ENCODE results near the gene MED12L.
"Not testable (repeated sequence)": the region's sequence is repeated elsewhere in the genome, so short reads cannot be mapped to it uniquely, and the experiment has no call there.

Gene MED12L

DNA sequence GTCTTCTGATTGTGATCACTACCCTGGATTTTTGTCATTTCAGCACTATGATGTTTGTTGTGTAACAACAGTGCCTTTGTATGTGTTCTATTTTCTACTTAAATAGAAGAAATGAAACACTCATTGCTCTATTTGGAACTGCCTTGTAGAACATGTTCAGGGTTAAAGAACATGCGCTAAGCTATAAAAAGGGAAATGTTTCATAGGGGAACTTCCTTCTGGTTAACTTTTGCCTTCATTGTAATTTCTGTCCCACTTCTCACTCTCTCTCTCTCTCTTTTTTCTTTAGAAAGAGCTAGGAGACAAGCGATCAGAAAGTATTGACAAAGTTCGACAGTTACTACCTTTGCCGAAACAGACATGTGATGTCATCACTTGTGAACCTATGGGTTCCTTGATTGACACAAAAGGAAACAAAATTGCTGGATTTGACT lies 299.3 kb downstream of the MED12L start, which contains the start of gene P2RY12:
TSS of gene P2RY12 (minus strand) at position 13 of the 434 bp plus-strand sequence. CDS start 45,908 bp downstream, outside the sequence.
- TF ChIP-seq Cebpa-rat (IDR thresholded peaks at IDR 0.05): no peak
- Histone ChIP-seq H3K4me2 (peak within 1 kb of the TSS; percentile 62), H3K9me3 (no peaks in the 10 kb centered on the region), H3K4me1 (peaks cover 40% of the 10 kb centered on the region), H3K27ac (peak within 1 kb of the TSS; percentile 8; the same call in 1 of the 2 replicates), H3K27me3 (no peaks in the 10 kb centered on the region), H3K4me3 (no peak within 1 kb of the TSS), H4K20me1 (no peaks in the 10 kb centered on the region), H3K36me3 (peaks cover 21% of the 10 kb centered on the region; the same call in 1 of the 2 replicates), H3K9ac (no peak within 1 kb of the TSS)

DNA sequence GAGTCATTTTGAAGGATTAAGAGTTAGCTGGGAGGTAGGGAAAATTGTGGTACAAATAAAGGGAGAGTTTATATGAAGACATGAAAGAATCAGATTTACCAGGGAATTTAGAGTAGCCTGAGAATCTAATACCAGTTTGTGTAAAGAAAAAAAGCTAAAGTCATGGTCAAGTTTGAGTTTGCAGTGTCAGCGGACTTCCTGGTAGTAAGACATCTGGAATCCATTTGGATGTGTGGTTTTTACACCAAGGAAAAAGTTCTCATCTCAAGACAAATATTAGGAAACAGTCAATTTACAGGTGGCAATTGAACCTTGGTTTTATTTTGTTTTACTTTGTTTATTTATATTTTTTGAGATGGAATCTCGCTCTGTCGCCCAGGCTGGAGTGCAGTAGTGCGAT lies 300.6 kb downstream of the MED12L start:
- H3K27me3 ChIP-seq: no peaks in the 10 kb centered on the region
- no peaks in the 10 kb centered on the region for H3K9me3 ChIP-seq
- no peak overlapping the region for H3K9ac ChIP-seq
- no peak overlapping the region for H3K4me3 ChIP-seq
- no peak for TF ChIP-seq Cebpa-rat (IDR thresholded peaks at IDR 0.05)
- no peaks in the 10 kb centered on the region for H4K20me1 ChIP-seq
- peaks cover 40% of the 10 kb centered on the region for H3K4me1 ChIP-seq
- H3K36me3 ChIP-seq: peaks cover 14% of the 10 kb centered on the region; the same call in 1 of the 2 replicates
- H3K4me2 ChIP-seq: no peak overlapping the region
- H3K27ac ChIP-seq: no peak overlapping the region

DNA sequence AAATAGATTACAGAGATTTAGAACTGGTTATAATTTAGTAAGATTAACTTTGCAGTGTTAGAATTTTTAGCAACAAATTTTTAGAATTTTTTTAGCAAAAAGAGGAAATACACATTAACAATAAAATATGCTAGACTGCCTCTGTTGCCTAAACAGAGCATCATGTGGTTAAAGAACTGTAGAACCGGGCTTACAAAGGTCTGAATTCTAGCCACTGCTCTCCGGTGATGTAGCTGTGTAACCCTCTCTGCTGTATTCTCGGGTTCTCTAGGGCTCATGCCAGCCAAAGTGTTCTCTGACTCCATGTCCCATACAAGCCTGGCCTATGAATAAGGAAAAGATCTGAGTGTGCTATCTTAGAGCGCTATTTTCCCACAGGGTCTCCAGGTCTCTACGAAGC lies 302.0 kb downstream of the MED12L start:
- peak overlapping the region; percentile 60 for H3K4me2 ChIP-seq
- no peaks in the 10 kb centered on the region for H3K9me3 ChIP-seq
- no peaks in the 10 kb centered on the region for H3K27me3 ChIP-seq
- H3K27ac ChIP-seq: peak overlapping the region; percentile 18; the same call in 1 of the 2 replicates
- H4K20me1 ChIP-seq: no peaks in the 10 kb centered on the region
- TF ChIP-seq Cebpa-rat (IDR thresholded peaks at IDR 0.05): no peak
- peaks cover 12% of the 10 kb centered on the region; the same call in 1 of the 2 replicates for H3K36me3 ChIP-seq
- no peak overlapping the region for H3K9ac ChIP-seq
- H3K4me1 ChIP-seq: peaks cover 39% of the 10 kb centered on the region
- no peak overlapping the region for H3K4me3 ChIP-seq

DNA sequence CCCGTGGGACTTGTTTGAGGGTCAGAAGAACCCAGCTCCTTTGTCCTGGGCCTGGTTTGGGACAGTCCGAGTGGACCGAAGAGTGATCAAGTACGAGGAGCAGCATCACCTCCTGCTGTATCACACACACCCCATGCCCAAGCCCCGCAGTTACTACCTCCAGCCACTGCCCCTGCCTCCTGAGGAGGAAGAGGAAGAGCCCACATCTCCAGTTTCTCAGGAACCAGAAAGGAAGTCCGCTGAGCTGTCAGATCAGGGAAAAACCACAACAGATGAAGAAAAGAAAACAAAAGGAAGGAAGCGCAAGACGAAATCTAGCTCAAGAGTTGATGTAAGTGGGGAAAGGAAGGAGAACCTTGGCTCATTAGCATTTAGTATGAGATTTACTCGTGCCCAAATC lies 302.4 kb downstream of the MED12L start:
- peaks cover 12% of the 10 kb centered on the region; the same call in 1 of the 2 replicates for H3K36me3 ChIP-seq
- H3K9ac ChIP-seq: no peak overlapping the region
- no peaks in the 10 kb centered on the region for H3K9me3 ChIP-seq
- H3K27me3 ChIP-seq: no peaks in the 10 kb centered on the region
- H3K4me2 ChIP-seq: peak overlapping the region; percentile 60
- H4K20me1 ChIP-seq: no peaks in the 10 kb centered on the region
- no peak for TF ChIP-seq Cebpa-rat (IDR thresholded peaks at IDR 0.05)
- H3K4me1 ChIP-seq: peaks cover 35% of the 10 kb centered on the region
- no peak overlapping the region for H3K4me3 ChIP-seq
- H3K27ac ChIP-seq: peak overlapping the region; percentile 18; the same call in 1 of the 2 replicates

DNA sequence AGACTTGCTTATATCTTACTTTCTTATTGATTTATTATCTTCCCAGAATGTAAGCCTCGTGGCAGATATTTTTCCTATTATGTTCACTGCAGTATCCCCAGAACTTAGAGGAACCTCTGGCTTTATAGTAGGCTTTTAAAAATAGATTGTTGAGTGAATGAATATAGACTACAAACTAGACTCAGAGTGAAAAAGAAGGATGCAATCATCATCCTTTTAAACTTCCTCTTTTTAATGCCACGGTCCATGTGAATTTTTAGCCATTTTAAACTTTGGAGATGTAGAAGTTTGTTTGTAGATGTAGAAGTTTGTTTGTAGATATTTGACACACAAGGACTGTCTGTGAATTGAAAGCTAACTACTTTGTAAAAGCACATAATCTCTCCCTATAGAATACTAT lies 306.3 kb downstream of the MED12L start:
- H3K9me3 ChIP-seq: no peaks in the 10 kb centered on the region
- peaks cover 23% of the 10 kb centered on the region for H3K36me3 ChIP-seq
- TF ChIP-seq Cebpa-rat (IDR thresholded peaks at IDR 0.05): no peak
- peaks cover 13% of the 10 kb centered on the region for H3K4me1 ChIP-seq
- H4K20me1 ChIP-seq: no peaks in the 10 kb centered on the region
- no peak overlapping the region for H3K27ac ChIP-seq
- H3K27me3 ChIP-seq: no peaks in the 10 kb centered on the region
- H3K4me3 ChIP-seq: no peak overlapping the region
- H3K9ac ChIP-seq: no peak overlapping the region
- no peak overlapping the region for H3K4me2 ChIP-seq

DNA sequence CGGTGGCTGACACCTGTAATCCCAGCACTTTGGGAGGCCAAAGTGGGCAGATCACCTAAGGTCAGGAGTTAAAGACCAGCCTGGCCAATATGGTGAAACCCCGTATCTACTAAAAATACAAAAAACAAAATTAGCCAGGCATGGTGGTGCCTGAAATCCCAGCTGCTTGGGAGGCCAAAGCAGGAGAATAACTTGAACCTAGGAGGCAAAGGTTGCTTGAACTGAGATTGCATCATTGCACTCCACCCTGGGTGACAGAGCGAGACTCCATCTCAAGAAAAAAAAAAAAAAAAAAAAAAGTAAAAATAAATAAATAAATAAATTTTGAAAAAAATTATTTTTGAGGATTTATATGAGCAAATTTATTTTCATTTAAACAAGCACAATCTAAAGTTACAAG lies 306.7 kb downstream of the MED12L start:
- H3K27me3 ChIP-seq, H3K4me3 ChIP-seq, H4K20me1 ChIP-seq, H3K4me2 ChIP-seq, H3K27ac ChIP-seq, H3K9me3 ChIP-seq, H3K9ac ChIP-seq: not testable (repeated sequence)
- H3K4me1 ChIP-seq: peaks cover 13% of the 10 kb centered on the region
- peaks cover 23% of the 10 kb centered on the region for H3K36me3 ChIP-seq

DNA sequence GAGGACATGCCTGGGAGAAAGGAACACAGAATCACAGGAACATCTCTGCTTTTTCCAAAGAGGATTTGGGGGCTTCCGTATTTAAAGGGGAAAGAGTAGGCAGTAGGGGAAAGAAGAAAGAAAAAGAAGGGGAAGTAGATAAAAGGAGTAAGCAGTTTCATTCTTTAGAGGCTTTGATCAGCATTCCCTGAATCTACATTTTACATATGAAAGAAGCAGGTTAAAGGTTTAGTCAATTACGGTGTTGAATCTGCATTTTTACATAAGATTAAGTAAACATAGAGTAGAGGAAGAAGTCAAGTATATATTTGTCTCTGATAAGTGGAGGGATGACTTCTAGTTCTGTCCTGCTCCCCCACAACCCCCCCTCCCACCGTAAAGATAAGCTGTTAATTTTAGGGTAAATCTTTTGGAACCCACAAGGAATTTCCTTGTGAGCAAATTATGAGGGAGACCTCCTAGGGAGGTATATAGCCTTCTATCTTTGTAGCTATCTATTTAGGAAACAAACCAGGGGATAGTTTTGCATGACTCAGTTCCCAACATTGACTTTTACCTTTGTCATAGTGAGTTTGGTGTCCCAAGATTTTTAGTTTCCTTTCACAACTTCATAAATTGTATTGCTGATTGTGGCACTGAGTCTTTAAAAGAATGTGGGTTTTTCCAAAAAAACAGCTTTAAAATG lies 307.8 kb downstream of the MED12L start:
- Histone ChIP-seq H3K9ac (no peak overlapping the region), H4K20me1 (no peaks in the 10 kb centered on the region), H3K4me2 (no peak overlapping the region), H3K9me3 (no peaks in the 10 kb centered on the region), H3K4me1 (peaks cover 3% of the 10 kb centered on the region), H3K4me3 (no peak overlapping the region), H3K36me3 (peaks cover 23% of the 10 kb centered on the region), H3K27ac (no peak overlapping the region), H3K27me3 (no peaks in the 10 kb centered on the region)
- no peak for TF ChIP-seq Cebpa-rat (IDR thresholded peaks at IDR 0.05)

DNA sequence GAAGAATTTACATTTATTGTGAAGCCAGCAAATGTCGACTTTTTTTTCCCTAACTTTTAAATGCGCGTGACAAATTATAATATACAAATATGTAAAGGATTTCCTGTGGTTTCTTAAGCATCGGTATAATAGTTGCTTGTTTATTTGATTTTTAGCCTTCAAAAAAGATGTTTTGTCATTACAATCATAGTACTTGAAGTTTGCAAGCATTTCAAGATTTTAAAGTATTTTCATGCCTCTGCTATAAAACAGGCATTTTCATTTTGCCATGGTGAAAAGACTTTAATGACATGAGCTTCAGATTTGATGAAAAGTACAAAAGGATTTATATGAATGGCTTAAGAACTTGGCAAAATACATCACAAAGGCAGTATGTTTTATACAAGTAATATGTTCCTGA lies 308.5 kb downstream of the MED12L start:
- TF ChIP-seq Cebpa-rat (IDR thresholded peaks at IDR 0.05): no peak
- Histone ChIP-seq H3K9ac (no peak overlapping the region), H3K27ac (no peak overlapping the region), H3K4me3 (no peak overlapping the region), H4K20me1 (no peaks in the 10 kb centered on the region), H3K4me1 (no peaks in the 10 kb centered on the region), H3K36me3 (peaks cover 22% of the 10 kb centered on the region), H3K4me2 (no peak overlapping the region), H3K27me3 (no peaks in the 10 kb centered on the region), H3K9me3 (no peaks in the 10 kb centered on the region)

DNA sequence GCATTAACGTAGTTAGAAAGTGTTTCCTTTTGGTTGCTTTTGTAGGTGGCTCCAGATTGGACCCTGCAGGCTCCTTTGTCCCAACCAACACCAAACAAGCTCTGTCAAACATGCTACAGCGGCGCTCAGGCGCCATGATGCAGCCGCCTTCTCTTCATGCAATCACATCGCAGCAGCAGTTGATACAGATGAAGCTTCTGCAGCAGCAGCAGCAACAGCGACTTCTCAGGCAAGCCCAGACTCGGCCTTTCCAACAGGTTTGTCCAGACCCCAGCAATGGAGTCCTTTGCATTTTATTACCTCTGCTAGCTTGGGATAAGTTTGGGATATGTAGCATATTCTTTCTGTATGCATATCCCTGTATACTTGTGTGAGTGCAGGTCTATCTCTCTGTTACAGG lies 309.1 kb downstream of the MED12L start:
- Histone ChIP-seq H3K9me3 (no peaks in the 10 kb centered on the region), H3K4me3 (no peak overlapping the region), H3K27me3 (no peaks in the 10 kb centered on the region), H4K20me1 (no peaks in the 10 kb centered on the region), H3K27ac (no peak overlapping the region), H3K4me1 (no peaks in the 10 kb centered on the region), H3K36me3 (peaks cover 16% of the 10 kb centered on the region), H3K9ac (no peak overlapping the region), H3K4me2 (no peak overlapping the region)
- no peak for TF ChIP-seq Cebpa-rat (IDR thresholded peaks at IDR 0.05)

DNA sequence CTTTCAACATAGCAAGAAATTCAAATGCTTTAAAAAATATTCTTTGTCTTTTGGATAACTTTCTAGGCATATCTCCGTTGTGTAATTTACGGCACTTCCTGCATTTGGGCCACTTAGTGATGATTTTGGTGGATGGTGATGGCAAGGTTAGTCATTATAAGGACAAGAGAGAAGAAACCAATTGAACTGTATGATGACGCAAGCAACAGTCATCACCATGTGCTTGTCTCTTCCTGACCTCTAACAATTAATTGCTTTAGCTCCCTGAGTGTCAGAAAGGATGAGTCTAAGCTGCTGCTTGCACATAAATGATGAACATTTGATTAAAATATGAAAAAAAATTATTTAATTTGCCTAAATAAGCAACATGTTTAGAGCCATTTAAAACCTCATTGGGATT lies 310.3 kb downstream of the MED12L start:
- H3K4me2 ChIP-seq: no peak overlapping the region
- no peaks in the 10 kb centered on the region for H4K20me1 ChIP-seq
- peaks cover 14% of the 10 kb centered on the region for H3K36me3 ChIP-seq
- H3K9me3 ChIP-seq: no peaks in the 10 kb centered on the region
- TF ChIP-seq Cebpa-rat (IDR thresholded peaks at IDR 0.05): no peak
- H3K9ac ChIP-seq: no peak overlapping the region
- H3K4me3 ChIP-seq: no peak overlapping the region
- no peak overlapping the region for H3K27ac ChIP-seq
- no peaks in the 10 kb centered on the region for H3K27me3 ChIP-seq
- H3K4me1 ChIP-seq: no peaks in the 10 kb centered on the region

Measured in BLaER1 (cell line).